Activated naive CD8-positive, alpha-beta T cell (primary cell): Measurements from ENCODE around the gene DNAH7.

Source experiments
- H3K27ac Mint-ChIP-seq: one replicate; pipeline ENCODE4 v1.8.0; 2021; ENCODE audit warnings: mixed read lengths
- H3K27me3 Mint-ChIP-seq: one replicate; pipeline ENCODE4 v1.8.0; 2021; ENCODE audit warnings: mixed read lengths
- H3K36me3 Mint-ChIP-seq: one replicate; pipeline ENCODE4 v1.8.0; 2021; ENCODE audit warnings: mixed read lengths
- H3K4me1 Mint-ChIP-seq: one replicate; pipeline ENCODE4 v1.8.0; 2021; ENCODE audit warnings: low read depth, mixed read lengths
- H3K4me3 Mint-ChIP-seq: one replicate; pipeline ENCODE4 v1.8.0; 2021; ENCODE audit warnings: mild to moderate bottlenecking, mixed read lengths
- H3K9me3 Mint-ChIP-seq: one replicate; pipeline ENCODE4 v1.8.0; 2021; ENCODE audit warnings: low read depth, mixed read lengths

DNAH7 gene

DNA sequence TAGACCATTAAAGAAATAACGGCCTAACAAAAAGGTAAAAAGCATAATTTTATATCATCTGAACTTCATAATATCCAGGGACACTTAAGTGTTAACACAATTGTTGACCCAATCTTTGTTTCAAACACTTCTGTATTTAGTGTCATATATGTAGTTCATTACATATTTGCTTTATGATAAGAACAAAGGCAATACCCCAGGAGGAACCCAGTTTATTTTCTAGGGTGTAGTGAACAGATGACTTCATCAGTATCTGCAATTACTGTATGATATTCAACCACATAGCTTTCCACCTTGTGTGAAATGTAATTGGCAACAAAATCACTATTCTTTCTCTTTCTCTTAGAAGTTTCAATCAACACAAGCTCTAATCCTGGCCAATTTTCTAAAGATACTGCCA is 233.8 kb downstream of the DNAH7 start:
- H3K9me3 Mint-ChIP-seq: no peaks in the 10 kb centered on the region
- H3K27ac Mint-ChIP-seq: no peak overlapping the region
- H3K27me3 Mint-ChIP-seq: peaks cover 2% of the 10 kb centered on the region
- H3K4me1 Mint-ChIP-seq: no peaks in the 10 kb centered on the region
- peaks cover 6% of the 10 kb centered on the region for H3K36me3 Mint-ChIP-seq
- H3K4me3 Mint-ChIP-seq: no peak overlapping the region

DNA sequence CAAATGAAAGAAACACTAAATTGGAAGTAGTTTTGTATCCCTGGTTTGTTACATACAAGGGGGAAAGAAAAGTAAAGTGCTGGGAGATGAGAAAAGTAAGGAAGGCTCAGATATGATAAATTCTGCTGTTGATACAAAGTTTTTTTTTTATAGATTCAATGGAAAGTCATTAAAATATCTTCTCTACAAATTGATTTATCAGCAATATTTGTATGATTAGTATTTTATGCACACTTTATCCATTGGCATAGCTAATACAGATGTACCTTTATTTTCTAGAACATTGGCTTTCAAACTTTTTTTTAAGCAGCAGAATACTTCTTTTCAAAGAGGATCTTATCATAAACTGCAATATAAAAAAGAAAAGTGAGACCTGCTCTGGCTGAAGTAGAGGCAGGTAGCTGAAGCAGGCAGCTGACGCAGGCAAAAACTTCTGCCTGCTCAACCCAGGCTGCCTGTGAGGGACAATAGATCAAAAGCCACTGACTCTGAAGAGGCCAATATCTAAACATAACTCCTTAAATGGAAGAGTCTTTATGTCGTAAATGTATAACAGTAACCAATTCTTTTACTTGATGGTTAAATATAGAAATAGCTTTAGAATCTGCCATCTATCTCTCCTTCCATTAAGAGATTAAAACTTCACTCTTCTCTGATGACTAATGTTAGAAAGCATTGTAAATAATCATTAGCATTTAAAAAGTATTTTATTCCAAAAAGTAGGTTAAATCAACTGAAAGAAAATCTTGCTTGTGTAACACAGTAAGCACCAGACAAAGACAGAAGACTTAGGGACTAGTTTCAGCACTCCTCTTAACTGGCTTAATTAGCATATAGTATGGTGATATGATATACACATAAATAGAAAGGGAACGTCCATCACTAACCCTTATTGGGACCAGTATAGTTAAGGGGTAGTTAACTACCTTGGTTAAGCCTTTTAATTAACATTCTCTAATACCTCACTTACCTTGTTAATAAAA is 237.4 kb downstream of the DNAH7 start:
- Mint-ChIP-seq H3K4me3 (no peak overlapping the region), H3K4me1 (no peaks in the 10 kb centered on the region), H3K9me3 (no peaks in the 10 kb centered on the region), H3K36me3 (peaks cover 4% of the 10 kb centered on the region), H3K27me3 (peaks cover 2% of the 10 kb centered on the region), H3K27ac (no peak overlapping the region)

DNA sequence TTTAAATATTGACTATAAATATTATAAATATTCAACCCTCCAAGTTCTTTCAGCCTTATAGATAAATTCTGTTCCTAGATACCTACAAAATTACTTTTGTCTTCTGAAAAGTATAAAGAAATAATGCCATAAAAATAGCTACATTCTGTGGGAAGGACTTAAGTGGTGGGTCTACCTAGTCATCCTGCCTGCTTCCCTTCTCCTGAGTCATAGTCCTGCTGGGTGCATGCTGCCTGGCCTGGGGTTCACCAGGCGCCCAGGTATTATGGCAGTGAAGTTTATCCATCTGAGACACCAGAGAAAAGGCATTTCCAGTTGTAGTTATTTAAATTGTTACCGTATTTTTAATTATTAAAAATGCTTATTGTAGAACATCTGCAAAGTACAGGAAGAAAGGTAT is 244.2 kb downstream of the DNAH7 start:
- Mint-ChIP-seq H3K36me3 (no peaks in the 10 kb centered on the region), H3K27me3 (no peaks in the 10 kb centered on the region), H3K27ac (no peak overlapping the region), H3K4me3 (no peak overlapping the region), H3K9me3 (no peaks in the 10 kb centered on the region), H3K4me1 (no peaks in the 10 kb centered on the region)

GRCh38 chr2:195823206-195823605 is 245.4 kb downstream of the DNAH7 start:
- no peaks in the 10 kb centered on the region for H3K9me3 Mint-ChIP-seq
- H3K27me3 Mint-ChIP-seq: no peaks in the 10 kb centered on the region
- H3K36me3 Mint-ChIP-seq: no peaks in the 10 kb centered on the region
- no peak overlapping the region for H3K27ac Mint-ChIP-seq
- H3K4me3 Mint-ChIP-seq: no peak overlapping the region
- H3K4me1 Mint-ChIP-seq: no peaks in the 10 kb centered on the region

GRCh38 chr2:195821566-195821932 is 247.1 kb downstream of the DNAH7 start:
- Mint-ChIP-seq H3K9me3 (no peaks in the 10 kb centered on the region), H3K36me3 (no peaks in the 10 kb centered on the region), H3K27ac (no peak overlapping the region), H3K4me3 (no peak overlapping the region), H3K27me3 (no peaks in the 10 kb centered on the region), H3K4me1 (no peaks in the 10 kb centered on the region)

DNA sequence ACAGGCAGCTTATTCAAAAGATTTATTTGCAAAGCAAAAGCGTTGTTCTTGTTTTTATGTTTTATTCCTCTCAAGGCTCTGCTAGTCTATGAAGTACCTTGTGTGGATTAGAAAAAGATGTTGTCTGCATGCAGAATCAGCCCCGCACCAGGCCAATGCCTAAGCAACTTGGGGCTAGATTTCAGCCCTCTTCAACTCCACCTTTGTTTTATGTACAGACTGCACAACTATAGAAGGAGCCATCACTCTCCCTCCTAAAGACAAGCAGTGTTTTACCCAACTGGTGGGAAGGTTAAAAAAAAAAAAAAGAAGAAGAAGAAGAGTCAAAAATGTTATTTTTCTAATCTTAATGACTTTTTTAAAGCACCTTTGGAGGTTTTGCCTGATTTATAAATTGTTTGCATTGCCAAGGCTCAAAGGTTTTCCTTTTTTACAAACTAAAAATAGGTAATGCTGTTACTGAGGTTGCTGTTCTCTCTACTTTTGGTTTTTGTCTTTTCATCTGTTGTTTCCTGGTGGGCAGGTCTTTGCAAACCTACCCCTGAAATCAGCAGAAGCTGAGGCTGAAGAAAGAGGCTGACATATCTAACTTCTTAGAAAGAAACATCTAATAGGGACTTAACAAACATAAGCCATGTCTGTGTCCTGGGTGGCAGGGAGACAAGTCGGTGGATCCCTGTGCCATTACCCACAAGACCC is 247.6 kb downstream of the DNAH7 start:
- H3K27me3 Mint-ChIP-seq: no peaks in the 10 kb centered on the region
- no peaks in the 10 kb centered on the region for H3K36me3 Mint-ChIP-seq
- no peak overlapping the region for H3K4me3 Mint-ChIP-seq
- no peak overlapping the region for H3K27ac Mint-ChIP-seq
- H3K9me3 Mint-ChIP-seq: no peaks in the 10 kb centered on the region
- H3K4me1 Mint-ChIP-seq: no peaks in the 10 kb centered on the region

DNA sequence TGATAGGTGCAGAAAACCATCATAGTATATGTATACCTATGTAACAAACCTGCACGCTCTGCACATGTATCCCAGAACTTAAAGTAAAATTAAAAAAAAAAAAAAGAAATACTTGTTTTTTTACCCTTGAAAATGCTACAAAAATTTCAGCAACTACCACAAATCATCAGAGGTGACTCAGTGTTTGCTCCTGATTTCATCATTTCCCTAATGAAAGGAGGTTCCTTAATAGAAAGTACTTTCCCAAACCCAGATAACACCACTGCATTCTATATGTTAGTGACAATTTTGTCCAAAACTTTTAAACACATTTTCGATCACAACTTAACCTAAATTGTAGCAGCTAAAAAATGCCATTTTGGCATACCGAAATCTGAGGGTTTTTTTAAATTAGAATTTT is 248.3 kb downstream of the DNAH7 start:
- H3K9me3 Mint-ChIP-seq: no peaks in the 10 kb centered on the region
- no peak overlapping the region for H3K27ac Mint-ChIP-seq
- no peaks in the 10 kb centered on the region for H3K4me1 Mint-ChIP-seq
- H3K36me3 Mint-ChIP-seq: no peaks in the 10 kb centered on the region
- no peaks in the 10 kb centered on the region for H3K27me3 Mint-ChIP-seq
- no peak overlapping the region for H3K4me3 Mint-ChIP-seq

- Mint-ChIP-seq H3K4me3 (no peak overlapping the region), H3K36me3 (no peaks in the 10 kb centered on the region), H3K27ac (no peak overlapping the region), H3K4me1 (no peaks in the 10 kb centered on the region), H3K27me3 (no peaks in the 10 kb centered on the region), H3K9me3 (no peaks in the 10 kb centered on the region)
Measured at GRCh38 chr2:195819276-195819675, 249.4 kb downstream of the DNAH7 start.

- H3K4me3 Mint-ChIP-seq: no peak overlapping the region
- H3K36me3 Mint-ChIP-seq: no peaks in the 10 kb centered on the region
- H3K9me3 Mint-ChIP-seq: no peaks in the 10 kb centered on the region
- no peak overlapping the region for H3K27ac Mint-ChIP-seq
- no peaks in the 10 kb centered on the region for H3K27me3 Mint-ChIP-seq
- H3K4me1 Mint-ChIP-seq: no peaks in the 10 kb centered on the region
Measured at GRCh38 chr2:195818526-195818925, 250.1 kb downstream of the DNAH7 start.

DNA sequence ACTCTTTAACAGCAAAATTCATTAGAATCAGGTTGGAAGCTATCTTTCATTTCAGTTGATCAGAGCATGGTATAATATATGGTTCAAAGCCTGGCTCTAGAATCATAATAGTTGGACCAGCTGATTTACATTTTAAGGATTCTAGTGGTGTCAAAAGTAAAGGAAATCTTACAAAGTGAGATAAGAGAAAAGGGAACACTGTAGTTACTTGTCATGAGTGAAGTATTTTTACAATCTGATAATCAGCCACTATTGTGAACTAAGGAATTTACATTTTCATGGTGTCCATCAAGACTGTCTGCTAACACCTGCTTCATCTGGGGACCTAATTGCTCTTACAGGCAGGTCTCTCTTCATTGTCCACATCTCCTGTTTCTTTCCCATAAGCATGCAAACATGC is 250.5 kb downstream of the DNAH7 start:
- Mint-ChIP-seq H3K4me1 (no peaks in the 10 kb centered on the region), H3K27ac (no peak overlapping the region), H3K4me3 (no peak overlapping the region), H3K36me3 (no peaks in the 10 kb centered on the region), H3K27me3 (no peaks in the 10 kb centered on the region), H3K9me3 (no peaks in the 10 kb centered on the region)

GRCh38 chr2:195815083-195815482 is 253.6 kb downstream of the DNAH7 start:
- no peaks in the 10 kb centered on the region for H3K27me3 Mint-ChIP-seq

DNA sequence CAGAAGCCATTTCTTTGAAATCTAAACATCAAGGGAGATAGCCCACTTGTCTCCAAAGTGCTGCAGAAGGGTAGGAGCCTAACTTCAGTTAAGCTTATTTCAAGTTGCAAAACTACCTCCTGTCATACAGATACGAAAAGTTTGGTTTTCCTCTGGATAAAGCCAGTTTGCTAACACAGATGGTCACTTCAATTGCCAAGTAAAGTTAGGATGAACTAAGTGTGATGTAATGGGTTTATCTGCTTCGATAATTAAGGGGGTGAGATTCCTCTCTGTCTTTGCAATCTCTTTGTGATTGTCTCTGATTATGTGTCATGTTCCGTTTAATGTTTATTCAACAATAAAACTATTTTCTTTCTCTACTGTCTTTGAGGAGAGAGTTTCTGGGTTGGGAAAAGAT is 255.2 kb downstream of the DNAH7 start:
- H3K4me1 Mint-ChIP-seq: no peaks in the 10 kb centered on the region
- H3K36me3 Mint-ChIP-seq: no peaks in the 10 kb centered on the region
- no peak overlapping the region for H3K4me3 Mint-ChIP-seq
- H3K9me3 Mint-ChIP-seq: no peaks in the 10 kb centered on the region
- H3K27me3 Mint-ChIP-seq: no peaks in the 10 kb centered on the region
- H3K27ac Mint-ChIP-seq: no peak overlapping the region

More at GRCh38 chr2:195815083-195815482, 253.6 kb downstream of the DNAH7 start:
- H3K9me3 Mint-ChIP-seq: no peaks in the 10 kb centered on the region
- no peaks in the 10 kb centered on the region for H3K36me3 Mint-ChIP-seq
- no peak overlapping the region for H3K27ac Mint-ChIP-seq
- H3K4me1 Mint-ChIP-seq: no peaks in the 10 kb centered on the region
- no peak overlapping the region for H3K4me3 Mint-ChIP-seq

DNA sequence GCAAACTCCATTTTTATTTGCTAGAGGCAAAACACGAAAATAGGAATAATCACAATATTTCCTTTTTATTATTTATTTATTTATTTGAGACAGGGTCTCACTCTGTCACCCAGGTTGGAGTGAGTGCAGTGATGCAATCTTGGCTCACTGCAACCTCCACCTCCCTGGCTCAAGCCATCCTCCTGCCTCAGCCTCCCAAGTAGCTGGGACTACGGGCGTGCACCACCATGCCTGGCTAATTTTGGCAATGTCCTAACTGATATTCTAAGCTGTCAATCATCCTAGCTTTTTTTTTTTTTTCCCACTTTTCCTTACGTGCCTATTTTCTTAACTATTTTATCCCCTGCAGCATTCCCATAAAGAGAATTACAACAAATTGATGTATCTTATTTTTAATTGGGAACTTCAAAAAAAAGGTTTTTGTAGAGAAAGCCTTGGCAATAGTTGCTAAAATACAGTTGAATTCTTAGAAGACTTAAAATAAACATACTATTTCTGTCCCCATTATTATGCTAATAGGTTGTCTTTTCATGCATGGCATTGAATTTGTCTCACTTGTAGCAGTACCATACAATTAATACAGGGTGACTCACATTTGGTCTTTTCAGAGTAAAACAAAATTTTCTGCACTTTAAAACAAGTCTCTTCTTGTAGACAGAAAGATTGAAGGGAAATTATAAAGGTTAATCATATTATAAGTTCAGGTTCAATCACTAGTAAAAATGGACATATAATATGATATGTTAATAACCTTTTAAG is 258.1 kb downstream of the DNAH7 start:
- H3K4me1 Mint-ChIP-seq: no peaks in the 10 kb centered on the region
- H3K27me3 Mint-ChIP-seq: no peaks in the 10 kb centered on the region
- H3K9me3 Mint-ChIP-seq: no peaks in the 10 kb centered on the region
- H3K4me3 Mint-ChIP-seq: no peak overlapping the region
- no peak overlapping the region for H3K27ac Mint-ChIP-seq
- no peaks in the 10 kb centered on the region for H3K36me3 Mint-ChIP-seq

GRCh38 chr2:195808189-195808588 is 260.4 kb downstream of the DNAH7 start:
- Mint-ChIP-seq H3K4me3 (no peak overlapping the region), H3K9me3 (no peaks in the 10 kb centered on the region), H3K27ac (no peak overlapping the region), H3K4me1 (no peaks in the 10 kb centered on the region), H3K36me3 (no peaks in the 10 kb centered on the region), H3K27me3 (peaks cover 2% of the 10 kb centered on the region)
